ENCODE measurements around the gene GRM7. TPM values are rescaled to one million over a fixed set of nuclear protein-coding genes. Genes with fewer than 3 reads are reported as not detected.

GRM7 gene
- polyA plus RNA-seq, 1 donor from 2014 or later, result 23.8 TPM

GRCh38 chr3:7242303-7242635 is 381.4 kb downstream of the GRM7 start:
- Histone ChIP-seq H3F3A (ENCODE audit: insufficient read depth, low read length, poor library complexity, severe bottlenecking) (no peaks in the 10 kb centered on the region), H3K9me2 (ENCODE audit: insufficient read depth, low read length) (no peaks in the 10 kb centered on the region), H4K20me1 (ENCODE audit: insufficient read depth) (no peaks in the 10 kb centered on the region), H2AFZ (ENCODE audit: low read depth, low read length) (no peak overlapping the region), H3K9me3 (ENCODE audit: low read length) (no peaks in the 10 kb centered on the region), H3K4me3 (ENCODE audit: low read length) (no peak overlapping the region), H3K27me3 (ENCODE audit: insufficient read depth, low read depth, low read length) (no peaks in the 10 kb centered on the region), H3K36me3 (ENCODE audit: insufficient read depth, low read length) (no peaks in the 10 kb centered on the region), H3K79me2 (replicated peaks; ENCODE audit: insufficient read depth, low read length) (no peaks in the 10 kb centered on the region), H3K9ac (ENCODE audit: low read length) (no peak overlapping the region), H3K4me2 (ENCODE audit: low read length) (no peak overlapping the region), H3K27ac (ENCODE audit: low read length) (no peak overlapping the region)
- TF ChIP-seq RAD21 (conservative IDR thresholded peaks at IDR 0.05), result no peak

GRCh38 chr3:7249493-7250076 is 388.7 kb downstream of the GRM7 start:
- Histone ChIP-seq H4K20me1 (ENCODE audit: insufficient read depth) (no peaks in the 10 kb centered on the region), H3K79me2 (replicated peaks; ENCODE audit: insufficient read depth, low read length) (no peaks in the 10 kb centered on the region), H3K9ac (ENCODE audit: low read length) (no peak overlapping the region), H3K4me2 (ENCODE audit: low read length) (no peak overlapping the region), H3K9me2 (ENCODE audit: insufficient read depth, low read length) (no peaks in the 10 kb centered on the region), H3K9me3 (ENCODE audit: low read length) (no peaks in the 10 kb centered on the region), H3K27me3 (ENCODE audit: insufficient read depth, low read depth, low read length) (no peaks in the 10 kb centered on the region), H3K27ac (ENCODE audit: low read length) (no peak overlapping the region), H3F3A (ENCODE audit: insufficient read depth, low read length, poor library complexity, severe bottlenecking) (no peaks in the 10 kb centered on the region), H3K4me3 (ENCODE audit: low read length) (no peak overlapping the region), H3K36me3 (ENCODE audit: insufficient read depth, low read length) (no peaks in the 10 kb centered on the region), H2AFZ (ENCODE audit: low read depth, low read length) (no peak overlapping the region)
- no peak for TF ChIP-seq EP300 (conservative IDR thresholded peaks at IDR 0.05; ENCODE audit: poor library complexity, severe bottlenecking)
- TF ChIP-seq MXI1 (conservative IDR thresholded peaks at IDR 0.05; ENCODE audit: poor library complexity, severe bottlenecking), result no peak
- no peak for TF ChIP-seq REST (IDR thresholded peaks at IDR 0.05; ENCODE audit: borderline replicate concordance)
- TF ChIP-seq SMC3 (conservative IDR thresholded peaks at IDR 0.05; ENCODE audit: poor library complexity), result no peak
- no peak for TF ChIP-seq POLR2AphosphoS5 (IDR thresholded peaks at IDR 0.05)
- TF ChIP-seq RAD21 (conservative IDR thresholded peaks at IDR 0.05), result no peak
- TF ChIP-seq, protein P1, sequence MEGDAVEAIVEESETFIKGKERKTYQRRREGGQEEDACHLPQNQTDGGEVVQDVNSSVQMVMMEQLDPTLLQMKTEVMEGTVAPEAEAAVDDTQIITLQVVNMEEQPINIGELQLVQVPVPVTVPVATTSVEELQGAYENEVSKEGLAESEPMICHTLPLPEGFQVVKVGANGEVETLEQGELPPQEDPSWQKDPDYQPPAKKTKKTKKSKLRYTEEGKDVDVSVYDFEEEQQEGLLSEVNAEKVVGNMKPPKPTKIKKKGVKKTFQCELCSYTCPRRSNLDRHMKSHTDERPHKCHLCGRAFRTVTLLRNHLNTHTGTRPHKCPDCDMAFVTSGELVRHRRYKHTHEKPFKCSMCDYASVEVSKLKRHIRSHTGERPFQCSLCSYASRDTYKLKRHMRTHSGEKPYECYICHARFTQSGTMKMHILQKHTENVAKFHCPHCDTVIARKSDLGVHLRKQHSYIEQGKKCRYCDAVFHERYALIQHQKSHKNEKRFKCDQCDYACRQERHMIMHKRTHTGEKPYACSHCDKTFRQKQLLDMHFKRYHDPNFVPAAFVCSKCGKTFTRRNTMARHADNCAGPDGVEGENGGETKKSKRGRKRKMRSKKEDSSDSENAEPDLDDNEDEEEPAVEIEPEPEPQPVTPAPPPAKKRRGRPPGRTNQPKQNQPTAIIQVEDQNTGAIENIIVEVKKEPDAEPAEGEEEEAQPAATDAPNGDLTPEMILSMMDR (IDR thresholded peaks at IDR 0.05; ENCODE audit: poor library complexity, severe bottlenecking), result no peak
- no peak for TF ChIP-seq TAF1 (IDR thresholded peaks at IDR 0.05; ENCODE audit: low read depth)

DNA sequence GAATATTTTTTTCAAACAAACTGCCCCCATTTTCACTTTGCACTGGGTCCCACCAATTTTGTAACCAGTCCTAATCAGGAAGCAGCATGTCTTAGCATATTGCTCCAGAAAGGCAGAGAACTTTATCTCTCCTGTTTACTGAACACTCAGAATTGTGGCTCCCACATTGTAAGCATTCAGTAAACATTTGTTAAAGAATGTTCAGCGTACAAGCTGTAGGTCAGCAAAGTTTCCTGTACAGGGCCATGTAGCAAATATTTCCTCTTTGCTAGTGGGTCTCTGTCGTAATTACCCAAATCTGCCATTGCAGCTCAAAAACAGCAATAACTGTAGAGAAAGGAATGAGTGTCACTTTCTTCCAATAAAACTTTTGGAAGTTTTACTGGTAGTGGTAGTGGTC is 393.3 kb downstream of the GRM7 start:
- Histone ChIP-seq H4K20me1 (ENCODE audit: insufficient read depth) (no peaks in the 10 kb centered on the region), H3K4me2 (ENCODE audit: low read length) (no peak overlapping the region), H3K9me2 (ENCODE audit: insufficient read depth, low read length) (no peaks in the 10 kb centered on the region), H3K27ac (ENCODE audit: low read length) (no peak overlapping the region), H2AFZ (ENCODE audit: low read depth, low read length) (no peak overlapping the region), H3K4me3 (ENCODE audit: low read length) (no peak overlapping the region), H3K9me3 (ENCODE audit: low read length) (no peaks in the 10 kb centered on the region), H3K36me3 (ENCODE audit: insufficient read depth, low read length) (no peaks in the 10 kb centered on the region), H3F3A (ENCODE audit: insufficient read depth, low read length, poor library complexity, severe bottlenecking) (no peaks in the 10 kb centered on the region), H3K27me3 (ENCODE audit: insufficient read depth, low read depth, low read length) (no peaks in the 10 kb centered on the region), H3K9ac (ENCODE audit: low read length) (no peak overlapping the region), H3K79me2 (replicated peaks; ENCODE audit: insufficient read depth, low read length) (no peaks in the 10 kb centered on the region)
- TF ChIP-seq RAD21 (conservative IDR thresholded peaks at IDR 0.05) (no peak), POLR2AphosphoS5 (IDR thresholded peaks at IDR 0.05) (no peak), EZH2 (IDR thresholded peaks at IDR 0.05; ENCODE audit: borderline replicate concordance, insufficient read depth, low read length, poor library complexity, severe bottlenecking) (no peak), TAF1 (IDR thresholded peaks at IDR 0.05; ENCODE audit: low read depth) (no peak), REST (IDR thresholded peaks at IDR 0.05; ENCODE audit: borderline replicate concordance) (no peak), MXI1 (conservative IDR thresholded peaks at IDR 0.05; ENCODE audit: poor library complexity, severe bottlenecking) (no peak), SMC3 (conservative IDR thresholded peaks at IDR 0.05; ENCODE audit: poor library complexity) (no peak), EP300 (conservative IDR thresholded peaks at IDR 0.05; ENCODE audit: poor library complexity, severe bottlenecking) (no peak)
- TF ChIP-seq, protein P1 (IDR thresholded peaks at IDR 0.05; ENCODE audit: poor library complexity, severe bottlenecking), result no peak
